Embryonic facial prominence (tissue), 1 donor: ENCODE measurements around the gene DNAH10.
"Not testable (repeated sequence)": the region's sequence is repeated elsewhere in the genome, so short reads cannot be mapped to it uniquely, and the experiment has no call there.

ENCODE experiments used
- DNase-seq: peaks from one replicate; pipeline ENCODE4 v3.0.0-alpha.2; 2016; ENCODE audit errors: extremely low spot score

DNAH10 gene

DNA sequence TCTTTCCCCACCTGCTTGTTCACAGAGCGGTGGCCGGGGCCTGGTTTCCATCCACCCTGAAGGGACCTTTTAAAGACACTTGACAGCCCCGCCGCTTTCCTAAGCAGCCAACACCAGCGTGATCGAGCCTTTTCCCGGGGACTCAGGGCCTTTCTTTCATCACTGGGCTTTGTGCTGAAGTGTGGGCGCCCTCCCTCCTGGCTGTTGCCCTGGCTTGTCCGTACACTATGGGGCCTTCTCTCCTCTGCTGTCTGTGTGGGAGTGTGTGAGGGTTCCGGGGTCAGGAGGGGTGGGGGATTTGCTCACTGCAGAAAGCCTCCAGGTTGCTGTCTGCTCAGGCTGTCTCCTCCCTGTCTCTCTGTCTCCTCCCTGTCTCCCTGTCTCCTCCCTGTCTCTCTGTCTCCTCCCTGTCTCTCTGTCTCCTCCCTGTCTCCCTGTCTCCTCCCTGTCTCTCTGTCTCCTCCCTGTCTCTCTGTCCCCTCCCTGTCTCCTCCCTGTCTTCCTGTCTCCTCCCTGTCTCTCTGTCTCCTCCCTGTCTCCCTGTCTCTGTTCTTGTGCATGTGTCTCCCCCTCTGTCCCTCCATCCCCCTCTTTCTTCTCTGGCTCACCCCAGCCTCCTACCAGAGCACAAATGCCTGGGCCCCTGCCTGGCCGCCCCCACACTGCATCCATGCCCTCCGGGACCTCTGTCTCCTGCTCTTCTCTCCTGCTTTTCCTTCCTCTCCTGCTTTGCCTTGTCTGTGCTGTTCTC is 145.8 kb downstream of the DNAH10 start:
- DNase-seq: no peak

DNA sequence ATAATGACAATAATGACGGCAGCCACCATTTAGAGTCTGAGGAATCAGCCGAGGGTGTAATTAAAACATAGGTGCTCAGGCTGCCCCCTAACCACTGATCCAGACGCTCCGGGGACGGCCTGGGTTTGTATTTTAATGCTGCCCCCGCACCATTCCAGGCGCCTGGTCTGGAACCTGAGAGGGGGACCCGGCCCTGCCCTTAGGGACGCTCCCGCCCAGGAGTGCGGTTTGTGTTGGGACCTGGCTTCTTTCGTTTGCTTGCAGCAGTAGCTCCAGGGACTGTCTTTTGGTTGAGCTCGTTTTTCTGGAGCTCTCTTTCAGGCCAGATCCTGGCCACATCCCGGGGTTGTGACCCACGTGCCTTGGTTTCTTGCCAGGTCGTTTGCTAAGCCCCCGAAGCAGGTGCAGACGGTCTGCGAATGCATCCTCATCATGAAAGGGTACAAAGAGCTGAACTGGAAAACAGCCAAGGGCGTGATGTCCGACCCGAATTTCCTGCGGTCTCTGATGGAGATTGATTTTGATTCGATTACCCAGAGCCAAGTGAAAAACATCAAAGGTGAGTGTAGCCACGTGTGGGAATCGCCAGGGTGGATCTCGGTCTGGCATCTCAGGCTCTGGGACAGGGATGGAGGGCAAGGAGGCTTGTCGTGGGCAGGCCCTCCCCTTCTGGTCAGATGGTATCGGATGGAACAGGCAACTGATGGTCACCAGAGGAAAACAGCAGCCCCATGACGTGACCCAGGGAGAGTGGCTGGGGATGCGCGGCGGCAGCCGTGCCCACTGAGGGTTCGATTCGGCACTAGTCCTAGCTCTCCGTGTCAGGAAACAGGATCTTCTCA is 147.0 kb downstream of the DNAH10 start:
- DNase-seq: no peak

DNA sequence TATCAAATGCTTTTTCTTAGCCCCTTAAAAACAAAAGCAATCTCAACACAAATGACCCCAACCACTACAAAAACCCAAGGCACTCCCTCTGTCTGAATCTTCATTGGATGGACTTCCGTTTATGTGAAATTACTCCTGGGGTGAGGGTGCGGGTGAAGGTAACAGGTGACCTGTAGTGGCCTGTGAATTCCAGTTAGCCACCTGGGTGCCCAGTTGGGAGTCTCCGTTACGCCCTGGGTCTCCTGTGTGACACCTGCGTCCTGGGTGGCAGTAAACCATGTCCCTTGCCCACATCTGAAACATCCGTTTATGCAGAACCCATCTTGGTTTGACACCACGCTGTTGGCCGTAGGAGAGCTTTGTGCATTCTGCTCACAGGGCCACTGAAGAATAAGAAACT is 148.0 kb downstream of the DNAH10 start:
- DNase-seq: no peak

DNA sequence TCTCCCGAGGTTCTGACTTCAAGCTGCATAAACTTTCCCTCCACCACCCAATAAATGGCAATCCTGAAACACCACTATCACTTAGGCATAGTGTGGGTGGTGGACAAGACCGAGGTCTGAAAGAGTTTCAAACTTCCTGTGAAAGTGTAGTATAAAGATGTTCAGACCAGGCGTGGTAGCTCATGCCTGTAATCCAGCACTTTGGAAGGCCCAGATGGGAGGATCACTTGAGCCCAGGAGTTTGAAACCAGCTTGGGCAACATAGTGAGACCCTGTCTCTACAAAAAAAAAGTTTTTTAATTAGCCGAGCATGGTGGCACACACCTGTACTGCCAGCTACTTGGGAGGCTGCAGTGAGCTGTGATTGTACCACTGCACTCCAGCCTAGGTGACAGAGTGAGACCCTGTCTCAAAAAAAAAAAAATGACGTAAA is 148.7 kb downstream of the DNAH10 start:
- no peak for DNase-seq

DNA sequence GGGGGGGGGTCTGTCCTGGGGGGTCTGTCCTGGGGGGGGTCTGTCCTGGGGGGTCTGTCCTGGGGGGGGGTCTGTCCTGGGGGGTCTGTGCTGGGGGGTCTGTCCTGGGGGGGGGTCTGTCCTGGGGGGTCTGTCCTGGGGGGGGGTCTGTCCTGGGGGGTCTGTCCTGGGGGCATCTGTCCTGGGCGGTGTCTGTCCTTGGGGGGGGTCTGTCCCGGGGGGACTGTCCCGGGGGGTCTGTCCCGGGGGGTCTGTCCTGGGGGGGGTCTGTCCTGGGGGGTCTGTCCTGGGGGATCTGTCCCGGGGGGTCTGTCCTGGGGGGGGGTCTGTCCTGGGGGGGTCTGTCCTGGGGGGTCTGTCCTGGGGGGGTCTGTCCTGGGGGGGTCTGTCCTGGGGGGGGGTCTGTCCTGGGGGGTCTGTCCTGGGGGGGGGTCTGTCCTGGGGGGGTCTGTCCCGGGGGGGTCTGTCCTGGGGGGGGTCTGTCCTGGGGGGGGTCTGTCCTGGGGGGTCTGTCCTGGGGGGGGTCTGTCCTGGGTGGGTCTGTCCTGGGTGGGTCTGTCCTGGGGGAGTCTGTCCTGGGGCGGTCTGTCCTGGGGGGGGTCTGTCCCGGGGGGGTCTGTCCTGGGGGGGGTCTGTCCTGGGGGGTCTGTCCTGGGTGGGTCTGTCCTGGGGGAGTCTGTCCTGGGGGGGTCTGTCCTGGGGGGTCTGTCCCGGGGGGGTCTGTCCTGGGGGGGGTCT is 149.7 kb downstream of the DNAH10 start:
- not testable (repeated sequence) for DNase-seq

DNA sequence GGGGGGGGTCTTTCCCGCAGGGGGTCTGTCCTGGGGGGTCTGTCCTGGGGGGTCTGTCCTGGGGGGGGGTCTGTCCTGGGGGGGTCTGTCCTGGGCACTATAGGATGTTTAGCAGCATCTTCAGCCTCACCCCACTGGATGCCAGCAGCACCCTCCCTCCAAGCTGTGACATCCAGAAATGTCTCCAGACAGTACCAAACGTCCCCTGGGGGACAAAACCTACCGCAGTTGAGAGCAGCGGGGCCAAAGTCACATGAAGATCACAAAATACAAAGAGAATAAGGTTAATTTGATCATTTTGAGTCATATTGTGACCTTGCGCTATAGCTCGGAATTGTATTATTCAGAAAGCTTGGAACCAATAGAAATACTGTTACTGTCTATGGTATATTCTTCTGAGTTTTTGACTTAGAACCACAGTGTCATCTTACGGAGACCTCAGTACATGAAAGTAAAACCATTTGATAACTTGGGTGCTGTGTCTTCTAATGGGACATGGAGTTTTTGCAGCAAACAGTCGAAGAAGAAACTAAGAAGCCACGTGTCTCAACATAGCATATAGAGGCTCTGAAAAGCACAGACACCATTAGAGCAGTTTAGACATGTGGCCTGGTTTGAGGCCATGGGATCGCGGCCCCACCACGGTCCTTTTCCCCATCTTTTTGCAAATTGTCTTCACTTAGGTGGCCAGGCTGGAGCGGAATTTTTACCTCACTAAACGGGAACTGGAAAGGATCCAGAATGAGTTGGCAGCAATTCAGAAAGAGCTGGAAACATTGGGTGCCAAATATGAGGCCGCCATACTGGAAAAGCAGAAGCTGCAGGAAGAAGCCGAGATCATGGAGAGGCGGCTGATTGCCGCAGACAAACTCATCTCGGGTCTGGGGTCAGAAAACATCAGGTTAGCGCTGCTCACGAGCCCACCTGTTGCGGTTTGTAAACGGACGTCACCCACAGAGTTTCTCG is 150.6 kb downstream of the DNAH10 start:
- DNase-seq: no peak

DNA sequence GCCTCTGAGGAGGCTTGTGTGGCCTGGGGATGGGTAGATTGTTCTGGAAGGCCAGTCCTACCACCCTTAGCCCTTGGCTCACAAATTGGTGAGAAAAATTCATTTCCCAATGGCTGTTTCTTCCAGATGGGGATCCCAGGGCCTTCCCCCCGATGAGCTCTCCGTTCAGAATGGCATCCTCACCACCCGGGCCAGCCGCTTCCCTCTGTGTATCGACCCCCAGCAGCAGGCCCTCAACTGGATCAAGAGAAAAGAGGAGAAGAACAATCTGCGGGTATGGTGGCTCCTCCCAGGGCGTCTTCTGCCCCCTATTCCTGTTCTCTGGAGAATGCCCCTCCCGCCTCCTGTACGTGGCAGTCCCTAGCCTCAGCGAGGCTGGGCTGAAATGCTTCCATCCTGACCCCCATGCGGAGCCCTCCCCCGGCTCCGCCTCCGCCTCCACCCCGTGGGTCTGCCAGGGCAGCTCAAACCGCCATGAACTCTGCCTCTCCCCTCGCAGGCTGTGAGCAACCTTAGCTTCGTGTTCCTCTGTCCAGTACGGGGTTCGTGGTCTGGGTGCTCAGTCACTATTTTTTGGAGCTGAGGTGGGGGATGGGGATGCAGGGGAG is 152.7 kb downstream of the DNAH10 start:
- DNase-seq: no peak

DNA sequence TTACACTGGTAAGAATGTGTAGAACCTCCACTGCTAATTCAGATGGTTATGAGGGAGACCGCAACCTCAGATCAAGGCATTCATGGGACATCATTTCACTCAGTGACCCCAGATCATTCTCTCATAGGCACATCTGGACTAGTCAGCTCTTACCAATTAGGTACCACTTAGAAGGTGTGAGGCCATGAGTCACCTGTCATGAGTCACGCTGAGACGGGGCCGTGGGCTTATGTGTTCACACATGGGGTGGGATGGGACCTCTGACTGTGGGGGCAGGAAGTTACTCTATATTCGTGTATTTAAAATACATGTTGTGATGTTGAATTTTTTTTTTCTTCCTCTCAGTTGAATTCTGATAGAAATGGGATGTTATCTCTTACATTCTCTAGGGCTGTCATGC is 154.6 kb downstream of the DNAH10 start:
- DNase-seq: no peak

DNA sequence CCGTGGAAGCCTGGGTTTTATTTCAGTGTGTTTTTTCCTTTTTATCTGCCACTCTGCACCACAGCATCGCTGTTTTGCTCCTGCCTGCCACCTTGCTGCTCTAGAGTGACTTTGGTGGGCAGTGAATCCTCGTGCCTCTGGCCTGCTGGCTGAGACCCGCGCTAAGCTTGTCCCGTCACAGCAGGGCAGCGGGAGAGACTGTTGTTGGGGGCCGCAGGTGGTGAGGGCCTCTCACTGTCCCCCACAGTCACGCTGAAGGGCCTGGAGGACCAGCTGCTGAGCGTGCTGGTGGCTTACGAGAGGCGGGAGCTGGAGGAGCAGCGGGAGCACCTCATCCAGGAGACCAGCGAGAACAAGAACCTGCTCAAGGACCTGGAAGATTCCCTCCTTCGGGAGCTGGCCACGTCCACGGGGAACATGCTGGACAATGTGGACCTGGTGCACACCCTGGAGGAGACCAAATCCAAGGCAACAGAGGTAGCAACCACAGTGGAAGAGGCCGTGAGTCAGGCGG is 155.3 kb downstream of the DNAH10 start:
- no peak for DNase-seq

DNA sequence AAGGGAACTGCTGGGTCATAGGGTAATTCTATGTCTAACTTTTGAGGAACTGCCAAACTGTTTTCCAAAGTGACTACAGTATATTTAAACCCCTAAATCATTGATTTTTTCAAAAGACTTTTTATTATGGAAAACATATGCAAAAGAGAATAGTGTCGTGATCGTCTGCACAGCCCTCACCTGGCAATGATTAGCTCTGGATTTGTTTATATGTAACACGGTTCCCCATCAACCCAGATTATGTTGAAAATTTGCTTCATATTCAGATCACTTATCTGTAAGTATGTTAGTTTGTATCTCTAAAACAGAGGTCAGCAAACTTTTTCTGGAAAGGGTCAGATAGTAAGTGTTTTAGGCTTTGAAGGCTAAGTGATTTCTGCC is 157.9 kb downstream of the DNAH10 start:
- no peak for DNase-seq

DNA sequence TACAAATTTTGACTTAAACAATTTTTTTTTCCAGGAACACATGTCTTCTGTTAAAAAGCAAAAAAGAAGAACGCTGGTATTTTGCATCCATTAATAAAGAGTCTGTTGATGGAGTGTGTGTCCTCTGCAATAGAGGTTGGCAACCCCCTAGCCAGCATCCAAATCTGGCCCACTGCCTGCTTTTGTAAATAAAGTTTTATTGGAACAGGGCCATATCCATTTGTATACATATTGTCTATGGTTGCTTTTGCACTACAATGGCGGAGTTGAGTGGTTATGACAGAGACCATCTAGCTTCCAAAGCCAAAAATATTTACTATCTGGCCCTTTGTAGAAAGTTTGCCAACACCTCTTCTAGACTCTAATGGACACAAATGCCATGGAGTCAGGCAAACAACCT is 160.9 kb downstream of the DNAH10 start:
- DNase-seq: no peak

DNA sequence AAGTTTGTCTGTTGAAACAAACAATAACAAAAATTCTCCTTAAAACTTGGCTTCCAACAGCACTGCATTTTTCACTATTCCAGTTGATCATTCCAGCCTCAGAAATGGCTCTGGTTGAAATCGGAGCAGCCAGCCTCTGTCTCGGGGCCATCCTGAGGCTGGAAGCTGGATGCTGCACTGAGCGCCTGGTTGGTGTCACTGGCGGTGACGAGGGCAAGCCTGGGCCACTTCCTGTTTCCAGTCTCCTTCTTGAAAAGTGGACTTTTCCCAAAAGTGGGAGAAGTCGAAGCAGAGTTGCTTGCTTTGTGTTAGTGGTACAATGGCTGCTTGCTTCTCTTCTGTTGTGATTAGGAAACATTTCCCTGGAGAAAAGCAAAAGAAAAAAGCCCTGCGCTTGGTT is 161.8 kb downstream of the DNAH10 start:
- DNase-seq: no peak

DNA sequence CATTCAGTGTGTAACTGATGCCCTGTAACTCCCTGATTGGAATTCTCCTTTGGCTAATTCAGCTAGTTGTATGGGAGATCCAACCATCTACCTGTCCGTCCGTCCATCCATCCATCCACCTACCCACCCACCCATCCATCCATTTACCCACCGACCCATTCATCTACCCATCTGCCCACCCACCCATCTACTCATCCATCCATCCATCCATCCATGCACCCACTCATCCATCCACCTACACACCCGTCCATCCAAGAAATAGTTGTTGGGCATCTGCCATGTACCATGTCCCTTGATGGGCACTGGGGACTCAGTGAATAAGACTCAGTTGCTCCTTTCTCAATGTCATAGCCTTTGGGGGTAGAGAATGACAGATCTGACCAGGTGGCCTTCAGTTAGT is 162.4 kb downstream of the DNAH10 start:
- no peak for DNase-seq

DNA sequence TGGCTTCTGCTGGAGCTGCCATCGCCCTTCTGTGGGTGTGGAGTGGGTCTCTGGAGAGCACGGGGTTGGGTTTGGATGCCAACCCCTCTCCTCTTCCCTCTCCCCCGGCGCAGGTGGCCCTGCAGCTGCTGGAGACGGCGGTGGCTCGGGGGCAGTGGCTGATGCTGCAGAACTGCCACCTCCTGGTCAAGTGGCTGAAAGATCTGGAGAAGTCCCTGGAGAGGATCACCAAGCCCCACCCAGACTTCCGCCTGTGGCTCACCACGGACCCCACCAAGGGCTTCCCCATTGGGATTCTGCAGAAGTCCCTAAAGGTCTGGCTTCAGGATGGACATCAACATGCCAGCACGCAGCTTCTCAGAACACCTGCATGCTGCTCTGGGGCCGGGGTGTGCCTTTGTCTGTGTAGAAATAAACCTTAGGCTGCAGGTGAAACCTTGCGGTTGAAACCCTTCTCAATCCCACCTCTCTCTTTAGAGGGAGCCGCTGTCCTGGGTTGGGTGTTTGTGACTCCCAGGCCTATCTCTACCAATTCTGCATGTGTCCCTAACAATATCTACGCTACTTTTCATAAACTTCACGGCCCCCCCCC is 166.3 kb downstream of the DNAH10 start:
- no peak for DNase-seq

DNA sequence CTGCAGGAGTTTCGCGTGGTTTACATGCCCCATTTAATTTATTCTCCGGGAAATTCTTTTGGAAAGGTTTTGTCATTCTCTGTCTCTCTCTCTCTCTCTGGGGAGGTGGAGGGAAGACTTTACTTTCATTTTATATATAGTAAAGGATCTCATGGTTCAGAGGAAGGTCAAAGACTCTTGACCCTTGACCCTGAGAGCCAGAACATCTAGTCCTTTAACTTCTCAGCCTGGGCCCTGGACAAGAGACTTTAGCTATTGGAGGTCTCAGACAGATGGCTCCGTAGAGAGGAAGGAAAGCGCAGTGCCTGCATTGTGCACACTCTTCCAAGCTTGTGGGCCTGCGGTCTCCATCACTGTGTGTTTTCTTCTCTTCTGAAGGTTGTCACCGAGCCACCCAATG is 166.8 kb downstream of the DNAH10 start:
- no peak for DNase-seq

DNA sequence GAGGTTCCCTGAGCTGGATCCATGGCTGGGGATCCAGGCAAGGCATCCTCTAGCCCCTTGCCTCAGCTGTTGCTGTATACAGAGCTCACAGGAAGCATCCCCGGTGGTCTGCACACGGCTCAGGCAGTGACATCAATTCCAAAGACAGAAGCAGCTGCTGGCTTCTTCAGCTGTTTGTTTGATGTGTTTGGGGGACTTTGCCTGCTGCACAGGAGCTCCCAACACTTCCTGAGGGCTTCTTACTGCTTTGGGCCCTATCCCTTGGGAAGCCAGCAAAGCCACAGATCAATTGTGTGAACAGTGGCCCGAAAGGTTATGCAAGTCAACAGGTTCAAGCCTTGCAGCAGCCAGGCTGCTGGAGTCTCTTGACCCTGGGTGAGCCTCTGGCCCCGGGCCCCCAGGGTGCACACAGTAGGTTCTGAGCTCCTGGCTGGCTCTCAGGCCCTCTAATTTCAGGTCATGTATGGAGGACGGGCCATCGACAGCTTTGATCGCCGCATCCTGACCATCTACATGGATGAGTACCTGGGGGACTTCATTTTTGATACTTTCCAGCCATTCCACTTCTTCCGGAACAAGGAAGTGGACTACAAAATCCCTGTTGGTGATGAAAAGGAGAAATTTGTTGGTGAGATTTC is 168.0 kb downstream of the DNAH10 start:
- no peak for DNase-seq

DNA sequence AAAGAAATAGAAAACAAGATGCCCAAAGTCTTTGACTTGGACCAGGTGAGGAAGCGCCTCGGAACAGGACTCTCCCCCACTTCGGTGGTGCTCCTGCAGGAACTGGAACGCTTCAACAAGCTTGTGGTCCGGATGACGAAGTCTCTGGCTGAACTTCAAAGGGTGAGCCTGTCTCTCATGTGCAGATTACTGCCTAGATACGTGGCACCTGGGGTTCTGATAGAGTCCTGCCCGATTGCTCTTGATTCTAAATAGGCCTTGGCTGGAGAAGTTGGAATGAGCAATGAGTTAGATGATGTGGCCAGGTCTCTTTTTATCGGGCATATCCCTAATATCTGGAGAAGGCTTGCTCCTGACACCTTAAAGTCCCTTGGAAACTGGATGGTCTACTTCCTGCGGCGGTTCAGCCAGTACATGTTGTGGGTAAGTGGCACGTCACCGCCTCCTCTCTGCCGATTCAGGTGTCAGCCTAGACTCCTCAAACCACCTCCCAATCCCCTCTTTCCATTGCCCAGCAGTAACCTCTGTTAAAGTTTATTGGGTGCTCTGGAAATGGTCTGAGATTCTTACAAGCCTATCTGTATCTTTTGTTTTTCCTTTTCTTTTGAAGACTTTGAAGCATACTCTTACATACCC is 169.7 kb downstream of the DNAH10 start:
- DNase-seq: no peak

DNA sequence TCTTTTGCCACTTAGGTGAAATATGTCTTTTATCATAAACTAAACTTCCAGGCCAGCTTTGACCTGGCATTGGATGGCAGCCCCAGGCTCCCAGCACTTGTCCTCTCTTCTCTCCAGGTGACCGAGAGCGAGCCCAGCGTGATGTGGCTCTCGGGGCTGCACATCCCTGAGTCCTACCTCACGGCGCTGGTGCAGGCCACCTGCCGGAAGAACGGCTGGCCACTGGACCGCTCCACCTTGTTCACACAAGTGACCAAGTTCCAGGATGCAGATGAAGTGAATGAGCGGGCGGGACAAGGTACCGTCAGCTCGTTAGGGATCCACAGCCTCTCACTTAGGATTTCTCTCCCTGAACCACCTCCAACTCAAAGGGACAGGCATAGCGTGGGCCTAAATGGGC is 171.1 kb downstream of the DNAH10 start:
- DNase-seq: no peak

DNA sequence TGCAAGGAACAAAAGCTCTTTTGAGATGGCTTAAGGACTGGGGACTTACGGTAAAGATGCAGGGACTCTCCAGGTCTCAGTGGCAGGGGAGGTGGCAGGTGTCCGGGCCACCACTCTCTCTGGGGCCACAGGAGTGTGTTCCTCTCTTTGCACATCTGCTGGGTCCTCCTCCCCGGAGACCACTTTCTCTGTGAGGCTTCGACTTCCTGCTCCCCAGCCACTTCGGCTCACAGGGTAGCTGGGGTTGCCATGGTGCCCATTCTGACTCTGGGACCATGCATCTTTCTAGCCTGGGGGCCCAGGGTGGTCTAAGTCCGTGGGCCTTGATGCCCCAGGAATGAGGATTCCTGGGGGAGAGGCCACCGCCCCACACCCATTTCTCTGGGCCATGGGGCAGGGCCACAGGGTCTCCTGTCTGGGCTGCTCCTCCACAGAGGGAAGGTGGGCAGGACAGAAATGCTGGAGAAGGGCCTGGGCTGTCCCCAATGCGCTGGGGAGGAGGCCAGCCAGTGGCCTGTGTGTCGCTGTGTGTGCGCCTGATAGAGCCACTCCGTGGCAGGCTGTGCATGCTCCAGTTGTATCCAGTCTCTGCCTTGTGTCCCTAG is 172.0 kb downstream of the DNAH10 start:
- no peak for DNase-seq
